ENCODE data around the gene EML6.

DNA sequence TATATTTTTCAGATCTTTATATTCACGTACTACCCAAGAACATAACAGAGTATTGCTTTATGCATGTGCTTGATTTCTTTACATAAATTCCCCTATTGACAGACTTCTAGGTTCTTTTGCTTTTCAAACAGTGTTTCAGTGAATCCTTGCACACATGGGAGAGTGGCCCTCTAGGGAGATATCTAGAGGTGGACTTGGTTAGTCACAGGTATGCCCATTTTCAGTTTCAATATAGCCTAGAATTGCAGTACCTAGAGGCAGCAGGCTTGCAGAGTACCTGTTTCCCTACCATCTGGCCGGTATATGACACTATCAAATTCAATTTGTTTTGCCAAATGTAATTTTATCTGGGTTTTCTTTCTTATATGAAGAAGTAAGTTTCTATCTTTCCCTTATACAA is 36.8 kb downstream of the EML6 start:
- TF ChIP-seq, protein P1, sequence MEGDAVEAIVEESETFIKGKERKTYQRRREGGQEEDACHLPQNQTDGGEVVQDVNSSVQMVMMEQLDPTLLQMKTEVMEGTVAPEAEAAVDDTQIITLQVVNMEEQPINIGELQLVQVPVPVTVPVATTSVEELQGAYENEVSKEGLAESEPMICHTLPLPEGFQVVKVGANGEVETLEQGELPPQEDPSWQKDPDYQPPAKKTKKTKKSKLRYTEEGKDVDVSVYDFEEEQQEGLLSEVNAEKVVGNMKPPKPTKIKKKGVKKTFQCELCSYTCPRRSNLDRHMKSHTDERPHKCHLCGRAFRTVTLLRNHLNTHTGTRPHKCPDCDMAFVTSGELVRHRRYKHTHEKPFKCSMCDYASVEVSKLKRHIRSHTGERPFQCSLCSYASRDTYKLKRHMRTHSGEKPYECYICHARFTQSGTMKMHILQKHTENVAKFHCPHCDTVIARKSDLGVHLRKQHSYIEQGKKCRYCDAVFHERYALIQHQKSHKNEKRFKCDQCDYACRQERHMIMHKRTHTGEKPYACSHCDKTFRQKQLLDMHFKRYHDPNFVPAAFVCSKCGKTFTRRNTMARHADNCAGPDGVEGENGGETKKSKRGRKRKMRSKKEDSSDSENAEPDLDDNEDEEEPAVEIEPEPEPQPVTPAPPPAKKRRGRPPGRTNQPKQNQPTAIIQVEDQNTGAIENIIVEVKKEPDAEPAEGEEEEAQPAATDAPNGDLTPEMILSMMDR (IDR thresholded peaks at IDR 0.05): no peak
- TF ChIP-seq POLR2A (IDR thresholded peaks at IDR 0.05): no peak
